Testis (tissue), 2 donors: Measurements from ENCODE around the gene SDS.

Experiments used
- POLR2A ChIP-seq: fragments of 450-650 bp; IDR thresholded peaks from one replicate; pipeline ENCODE4 v1.6.1; 2017; ENCODE audit warnings: antibody characterized with exemption, mild to moderate bottlenecking, moderate library complexity
- TF ChIP-seq, protein P1 (sequence below), 3 experiments: fragments of 450-650 bp in 2 of 3; fragments of 200-600 bp in 1 of 3; sonication (generic) in 1 of 3; IDR thresholded peaks; one replicate each; pipeline ENCODE4 v1.5.1; 2016 to 2019; ENCODE audit warnings: antibody characterized with exemption in 3 of 3, mild to moderate bottlenecking in 2 of 3, moderate library complexity in 1 of 3

DNA sequence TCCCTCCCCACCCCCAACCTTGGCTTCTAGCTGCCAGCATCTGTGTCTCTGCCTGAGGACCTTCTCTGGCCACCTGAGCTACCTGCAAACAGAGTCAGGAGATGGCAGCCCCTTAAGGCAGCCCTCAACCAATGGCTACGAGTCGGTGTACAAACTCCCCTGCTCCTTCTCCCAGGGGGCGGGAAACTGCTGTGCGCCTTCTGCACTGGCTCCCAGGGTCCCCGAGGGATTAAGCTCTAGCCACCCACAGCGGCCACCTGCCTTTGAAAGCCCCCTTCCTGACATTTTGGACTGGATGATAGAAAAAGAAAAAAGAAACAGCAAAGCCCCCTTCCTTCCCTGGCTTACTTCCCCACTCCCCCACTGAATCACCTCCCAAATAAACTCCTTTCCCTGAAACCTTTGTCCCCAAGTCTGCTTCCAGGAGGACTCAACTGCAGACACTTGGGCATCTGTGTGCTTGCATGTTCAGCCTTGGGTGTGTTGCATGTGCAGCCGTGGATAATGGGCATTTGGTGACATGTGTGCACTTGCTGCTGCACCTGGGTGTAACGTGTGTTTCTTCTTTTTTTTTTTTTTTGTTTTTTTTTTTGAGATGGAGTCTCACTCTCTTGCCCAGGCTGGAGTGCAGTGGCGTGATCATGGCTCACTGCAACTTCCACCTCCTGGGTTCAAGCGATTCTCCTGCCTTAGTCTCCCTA, 6.0 kb downstream of the SDS start:
- TF ChIP-seq POLR2A: no peak
- TF ChIP-seq, protein P1, sequence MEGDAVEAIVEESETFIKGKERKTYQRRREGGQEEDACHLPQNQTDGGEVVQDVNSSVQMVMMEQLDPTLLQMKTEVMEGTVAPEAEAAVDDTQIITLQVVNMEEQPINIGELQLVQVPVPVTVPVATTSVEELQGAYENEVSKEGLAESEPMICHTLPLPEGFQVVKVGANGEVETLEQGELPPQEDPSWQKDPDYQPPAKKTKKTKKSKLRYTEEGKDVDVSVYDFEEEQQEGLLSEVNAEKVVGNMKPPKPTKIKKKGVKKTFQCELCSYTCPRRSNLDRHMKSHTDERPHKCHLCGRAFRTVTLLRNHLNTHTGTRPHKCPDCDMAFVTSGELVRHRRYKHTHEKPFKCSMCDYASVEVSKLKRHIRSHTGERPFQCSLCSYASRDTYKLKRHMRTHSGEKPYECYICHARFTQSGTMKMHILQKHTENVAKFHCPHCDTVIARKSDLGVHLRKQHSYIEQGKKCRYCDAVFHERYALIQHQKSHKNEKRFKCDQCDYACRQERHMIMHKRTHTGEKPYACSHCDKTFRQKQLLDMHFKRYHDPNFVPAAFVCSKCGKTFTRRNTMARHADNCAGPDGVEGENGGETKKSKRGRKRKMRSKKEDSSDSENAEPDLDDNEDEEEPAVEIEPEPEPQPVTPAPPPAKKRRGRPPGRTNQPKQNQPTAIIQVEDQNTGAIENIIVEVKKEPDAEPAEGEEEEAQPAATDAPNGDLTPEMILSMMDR (IDR thresholded peaks at IDR 0.05): no peak
